HG03342 (cell line): Measurements from ENCODE around the gene FGF2.
"Not testable (repeated sequence)": the region's sequence is repeated elsewhere in the genome, so short reads cannot be mapped to it uniquely, and the experiment has no call there.

Experiments used
- ATAC-seq: cut with Tn5 transposase; IDR thresholded peaks from one replicate; pipeline ENCODE4 v1.9.1; 2021; ENCODE audit warnings: mild to moderate bottlenecking, moderate library complexity; ENCODE audit not compliant: unreplicated experiment

Gene FGF2

GRCh38 chr4:122844391-122844790 lies 17.8 kb downstream of the FGF2 start:
- ATAC-seq, result not testable (repeated sequence)

- ATAC-seq, result no peak
Observed at GRCh38 chr4:122845066-122845465, 18.4 kb downstream of the FGF2 start.

GRCh38 chr4:122845760-122846159 lies 19.1 kb downstream of the FGF2 start:
- no peak for ATAC-seq

DNA sequence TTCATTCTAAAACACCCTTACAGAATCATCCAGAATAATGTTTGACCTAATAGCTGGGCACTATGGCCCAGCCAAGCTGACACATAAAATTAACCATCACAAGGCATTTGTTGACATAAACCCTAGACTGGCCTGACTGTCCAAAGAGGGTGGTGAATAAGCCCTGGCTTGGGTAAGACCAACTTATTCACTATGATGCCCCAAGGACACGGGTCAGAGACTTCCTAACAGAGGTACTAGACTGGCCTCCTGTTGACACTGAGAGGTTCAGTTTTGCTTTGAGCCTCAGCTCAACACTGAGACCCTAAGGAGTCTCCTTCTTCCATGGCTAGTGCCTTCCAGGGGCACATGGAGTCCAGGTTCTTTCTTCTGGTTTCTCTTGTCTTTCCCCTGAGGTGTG lies 21.3 kb downstream of the FGF2 start:
- ATAC-seq, result no peak

DNA sequence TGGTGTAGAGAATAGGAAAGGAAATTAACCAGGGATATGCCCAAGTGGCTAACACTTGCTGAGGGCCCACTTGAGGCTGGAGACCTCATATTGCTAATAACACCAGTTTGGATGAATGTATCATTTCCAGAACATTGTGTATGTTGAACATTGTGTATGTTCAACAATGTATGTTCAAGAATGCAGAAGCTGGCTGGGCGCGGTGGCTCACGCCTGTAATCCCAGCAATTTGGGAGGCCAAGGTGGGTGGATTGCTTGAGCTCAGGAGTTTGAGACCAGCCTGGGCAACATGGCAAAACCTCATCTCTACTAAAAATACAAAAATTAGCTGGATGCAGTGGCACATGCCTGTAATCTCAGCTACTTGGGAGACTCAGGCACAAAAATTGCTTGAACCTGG lies 23.2 kb downstream of the FGF2 start:
- not testable (repeated sequence) for ATAC-seq

GRCh38 chr4:122851568-122851967 lies 24.9 kb downstream of the FGF2 start:
- no peak for ATAC-seq

DNA sequence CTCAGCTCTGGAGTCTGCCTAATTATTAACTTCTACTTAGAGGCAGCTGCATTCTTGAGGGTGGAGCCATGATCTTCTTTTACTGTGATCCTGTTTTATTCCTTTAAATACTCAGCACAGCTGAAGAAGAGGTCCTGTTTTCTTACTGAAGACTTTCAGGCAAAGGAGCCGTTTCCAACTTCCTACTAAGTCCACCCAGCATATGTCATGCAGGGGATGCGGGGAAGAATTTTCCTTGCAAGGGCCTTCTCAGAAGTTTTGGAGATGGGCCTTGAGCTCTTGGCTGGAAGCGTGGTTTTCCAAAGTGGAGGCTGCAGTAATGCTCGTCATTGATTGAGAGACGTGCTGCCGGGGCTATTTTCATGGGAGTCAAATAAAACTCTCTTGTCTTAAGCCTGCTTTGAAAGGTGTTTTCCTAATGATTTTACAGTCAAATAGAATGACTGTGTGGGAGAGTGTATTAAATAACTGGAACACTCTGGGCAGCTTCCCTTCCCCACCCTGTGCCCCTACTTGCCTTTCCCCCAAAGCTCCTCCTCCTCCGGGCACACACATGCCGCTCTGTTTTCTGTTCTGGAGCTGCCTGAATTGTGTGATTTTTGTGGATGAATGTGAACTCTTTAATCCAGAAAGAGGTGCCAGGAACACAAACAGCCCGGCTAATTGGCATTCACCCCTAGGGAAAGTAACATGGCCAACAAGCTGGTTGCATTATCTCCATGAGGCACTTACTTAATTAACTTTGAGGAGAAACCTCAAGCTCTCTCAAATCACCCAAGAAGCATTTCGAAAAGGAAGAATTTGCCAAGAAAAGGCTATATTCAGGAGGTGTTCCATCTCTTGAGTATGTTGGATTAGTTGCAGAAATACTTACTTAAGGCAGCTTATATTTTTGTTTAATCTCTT lies 28.1 kb downstream of the FGF2 start:
- ATAC-seq, result no peak

DNA sequence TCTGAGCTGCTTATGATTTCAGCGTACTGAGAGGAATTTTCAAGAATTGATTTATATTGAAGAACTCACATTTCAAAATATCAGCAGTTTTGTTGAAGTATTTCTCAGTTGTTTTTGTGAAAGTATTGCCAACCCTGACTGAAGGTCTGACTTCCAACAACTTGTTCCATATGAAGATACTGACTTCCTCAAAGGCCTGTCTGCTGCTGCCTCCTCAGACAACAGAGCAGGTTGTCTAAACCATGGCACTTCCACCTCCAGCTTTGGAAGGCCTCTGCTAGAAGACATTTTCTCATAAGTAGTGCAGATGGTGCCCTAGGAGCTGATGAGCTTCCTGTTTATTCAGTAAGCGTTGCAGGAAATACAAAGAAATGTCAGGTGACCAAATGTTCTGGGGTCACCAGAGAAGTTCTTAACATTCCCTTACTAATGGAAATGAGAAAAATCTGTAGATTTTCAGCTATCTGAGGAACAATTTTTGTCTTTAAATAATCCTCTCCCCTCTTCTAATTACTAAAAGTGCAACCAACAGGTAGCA lies 28.8 kb downstream of the FGF2 start:
- ATAC-seq, result no peak

DNA sequence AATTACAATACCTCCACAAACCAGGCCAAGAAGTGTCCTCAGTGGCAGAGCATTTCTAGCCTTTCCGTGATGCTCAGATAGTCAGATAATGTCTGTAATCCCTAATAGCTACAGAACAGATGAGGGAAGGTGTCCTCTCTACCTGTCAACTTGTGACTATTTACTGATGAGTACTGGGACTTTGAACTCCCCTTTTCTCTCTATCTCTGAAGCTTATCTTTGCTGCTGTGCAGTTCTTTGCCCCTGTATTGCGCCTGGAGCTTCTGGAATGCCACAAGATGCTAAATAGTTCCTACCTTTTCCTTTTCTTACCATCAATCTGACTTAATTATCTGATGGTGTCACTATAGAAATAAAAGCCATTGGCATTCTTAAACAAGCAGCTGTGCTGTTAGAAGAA lies 30.5 kb downstream of the FGF2 start:
- no peak for ATAC-seq

DNA sequence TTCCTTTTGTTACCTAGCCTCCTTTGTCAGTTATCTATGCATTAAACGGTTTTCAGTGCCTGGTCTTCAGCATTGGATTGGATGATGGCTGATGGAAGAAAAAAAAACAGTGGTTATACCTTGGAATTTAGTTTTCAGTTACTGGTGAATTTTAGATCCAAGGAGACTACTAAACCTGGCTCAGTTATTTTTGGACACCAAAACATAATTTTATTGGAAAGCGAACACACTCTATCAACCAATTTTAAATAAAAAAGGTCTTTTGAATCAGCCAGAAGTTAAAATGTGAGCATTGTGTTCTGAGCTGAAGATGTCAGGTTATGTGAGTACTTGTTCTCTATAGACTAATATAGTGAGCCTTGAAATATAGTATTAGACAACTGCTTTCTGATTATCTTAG lies 32.1 kb downstream of the FGF2 start:
- no peak for ATAC-seq

DNA sequence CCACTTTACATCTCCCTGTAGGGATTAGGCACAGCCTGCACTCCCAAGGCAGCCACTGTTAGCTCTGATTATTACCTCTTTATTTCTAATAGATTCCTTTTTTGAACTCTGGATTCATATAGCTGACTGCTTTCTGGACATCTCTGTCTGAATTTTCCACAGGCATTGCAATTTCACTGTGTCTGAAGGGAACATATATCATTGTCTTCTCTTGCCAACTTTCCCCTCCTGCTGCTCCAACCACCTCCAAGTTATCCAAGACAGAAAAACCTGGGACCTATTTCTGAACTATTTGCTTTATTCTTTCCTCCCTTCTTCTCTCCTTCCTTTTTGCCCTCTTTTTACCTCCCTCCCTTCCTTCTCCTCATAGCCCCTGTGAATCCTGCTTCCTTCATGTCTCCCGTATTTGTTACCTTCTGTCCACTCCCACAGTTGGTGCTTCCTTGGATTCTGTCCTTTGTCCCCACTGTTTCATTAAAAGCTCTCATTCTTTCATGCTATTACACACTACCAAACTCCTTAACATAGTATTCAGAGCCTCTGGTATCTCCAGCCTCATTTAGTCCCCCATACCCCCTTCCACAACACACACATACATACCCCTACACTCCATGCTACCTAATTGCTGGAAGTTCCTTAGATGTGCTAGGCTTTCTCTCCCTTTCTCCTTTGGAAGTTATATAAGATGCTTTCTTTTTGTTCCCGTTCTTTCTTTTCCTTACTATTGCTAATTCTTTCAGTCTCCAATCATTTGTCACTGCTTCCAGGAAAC lies 34.7 kb downstream of the FGF2 start:
- ATAC-seq, result no peak

DNA sequence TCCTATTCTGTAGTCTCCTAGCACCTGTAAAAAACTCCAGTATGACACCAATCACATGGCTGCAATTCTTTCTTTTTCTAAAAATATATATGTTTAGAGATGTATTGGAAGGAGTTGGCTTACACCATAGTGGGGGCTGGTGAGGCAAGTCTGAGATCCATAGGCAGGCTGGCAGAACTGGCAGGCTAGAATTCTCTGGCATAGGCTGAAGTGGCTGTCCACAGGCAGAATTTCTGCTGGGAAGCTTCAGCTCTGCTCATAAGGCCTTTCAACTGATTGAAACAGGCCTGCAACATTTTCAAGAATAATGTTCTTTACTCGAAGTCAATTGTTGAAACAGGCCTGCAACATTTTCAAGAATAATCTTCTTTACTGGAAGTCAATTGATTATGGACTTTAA lies 37.0 kb downstream of the FGF2 start:
- ATAC-seq, result no peak

GRCh38 chr4:122865425-122865824 lies 38.8 kb downstream of the FGF2 start:
- no peak for ATAC-seq

DNA sequence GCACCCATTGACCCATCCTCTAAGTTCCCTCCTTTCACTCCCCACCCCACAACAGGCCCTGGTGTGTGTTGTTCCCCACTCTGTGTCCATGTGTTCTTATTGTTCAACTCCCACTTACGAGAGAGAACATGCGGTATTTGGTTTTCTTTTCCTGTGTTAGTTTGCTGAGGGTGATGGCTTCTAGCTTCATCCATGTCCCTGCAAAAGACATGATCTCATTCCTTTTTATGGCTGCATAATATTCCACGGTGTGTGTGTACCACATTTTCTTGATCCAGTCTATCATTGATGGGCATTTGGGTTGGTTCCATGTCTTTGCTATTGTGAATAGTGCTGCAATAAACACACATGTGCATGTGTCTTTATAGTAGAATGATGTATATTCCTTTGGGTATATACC lies 41.6 kb downstream of the FGF2 start:
- ATAC-seq, result not testable (repeated sequence)

- ATAC-seq, result no peak
Observed at GRCh38 chr4:122873146-122873545, 46.5 kb downstream of the FGF2 start.

DNA sequence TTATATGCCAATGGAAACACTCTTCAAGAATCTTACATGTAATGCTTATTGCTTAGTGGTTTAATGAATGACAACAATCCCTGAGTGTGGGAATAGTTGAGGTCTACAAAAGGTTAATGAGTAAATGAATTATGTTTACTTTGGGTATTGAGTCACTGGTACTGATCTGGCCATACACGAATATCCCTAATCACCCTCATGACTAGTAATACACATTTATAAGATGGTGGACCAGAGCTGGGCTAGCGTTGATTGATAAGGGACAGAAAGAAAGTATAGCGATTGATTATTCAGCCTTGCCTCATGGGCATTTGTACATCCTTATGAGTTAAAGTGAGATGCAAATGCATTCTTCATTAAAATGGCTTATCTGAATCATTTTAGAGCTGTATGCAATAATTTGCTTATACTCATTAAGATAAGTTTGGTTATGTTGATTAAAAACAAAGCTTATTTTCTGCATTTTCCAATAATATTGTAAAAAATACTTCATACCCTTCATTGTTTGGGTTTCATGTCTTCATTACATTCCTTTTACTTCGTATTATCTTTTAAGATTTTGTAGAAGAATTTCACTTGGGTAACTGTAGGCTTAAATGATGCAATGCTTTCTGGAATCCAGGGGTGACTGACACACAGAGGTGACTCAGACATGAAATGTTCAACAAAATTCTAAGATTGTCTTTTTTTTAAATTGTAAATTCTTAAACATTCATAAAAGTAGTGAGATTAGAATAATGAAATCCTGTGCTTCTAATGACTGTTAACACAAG lies 47.4 kb downstream of the FGF2 start:
- ATAC-seq, result no peak

DNA sequence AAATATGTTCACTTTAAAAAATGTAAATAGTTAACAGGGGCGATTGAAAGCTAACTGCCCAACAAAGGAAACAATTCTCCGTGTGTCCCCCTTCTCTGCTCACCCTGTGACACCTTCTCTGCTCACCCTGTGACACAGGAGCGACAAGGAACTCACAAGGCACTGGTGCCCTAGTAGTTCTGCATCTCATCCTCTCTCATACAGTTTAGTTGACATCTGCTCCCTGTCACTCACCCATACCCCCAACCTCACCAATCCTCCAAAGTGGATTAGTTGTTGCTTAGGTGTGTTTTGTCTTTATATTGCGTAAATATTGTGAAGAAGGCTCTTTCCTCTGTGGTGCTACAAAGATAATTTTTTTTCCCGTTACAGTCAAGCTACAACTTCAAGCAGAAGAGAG lies 49.3 kb downstream of the FGF2 start:
- no peak for ATAC-seq

DNA sequence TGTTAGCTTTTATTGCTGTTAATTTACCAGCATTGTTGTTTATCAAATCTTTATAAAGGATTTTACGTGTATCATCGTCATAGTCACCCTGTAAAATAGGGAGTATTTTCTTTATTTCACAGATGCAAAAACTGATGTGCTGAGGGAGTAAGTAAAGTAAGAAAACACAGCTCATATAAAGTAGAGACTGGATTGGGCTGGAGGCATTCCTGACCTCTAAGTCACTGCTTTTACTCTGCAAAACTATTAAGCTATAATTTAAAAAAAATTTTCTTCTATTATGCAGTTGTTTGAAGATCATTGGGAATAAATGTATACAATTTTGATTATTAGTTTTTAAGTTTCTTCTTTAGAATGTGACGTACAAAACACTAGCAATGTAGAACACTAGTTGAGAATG lies 49.8 kb downstream of the FGF2 start:
- no peak for ATAC-seq

DNA sequence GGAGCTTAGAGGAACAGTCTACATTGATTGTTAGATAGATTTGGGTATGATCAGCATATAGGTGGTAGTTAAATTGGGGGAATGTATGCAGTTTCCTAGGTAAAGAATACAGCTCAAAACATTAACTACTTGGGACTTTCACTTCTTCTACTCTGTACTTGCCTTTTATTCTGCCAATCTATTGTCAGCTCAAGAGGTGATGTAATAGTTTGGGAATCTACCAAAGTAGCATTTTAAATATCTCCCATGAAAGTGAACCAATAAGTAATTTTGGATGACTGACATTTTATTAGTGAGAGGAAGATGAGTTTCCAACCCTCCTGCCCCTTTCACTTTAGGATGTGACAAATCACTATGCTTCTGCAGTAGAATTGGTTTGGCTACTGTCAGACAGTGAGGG lies 52.4 kb downstream of the FGF2 start:
- no peak for ATAC-seq

- ATAC-seq, result no peak
Observed at GRCh38 chr4:122882857-122883735, 56.5 kb downstream of the FGF2 start.
